ENCODE results near the gene TOMM22. TPM values are rescaled to one million over a fixed set of nuclear protein-coding genes. Genes with fewer than 3 reads are reported as not detected.

The TOMM22 gene
- total and polyA plus RNA-seq, 5 experiments from 2014 or later = 56.1 to 79.3 (median 67.2) TPM

Other genes starting within 250 kb of the TOMM22 start
- gene KCNJ4, start 226.8 kb upstream of the TOMM22 start, total RNA-seq = not detected
- not detected for gene KCNJ4, start 226.8 kb upstream of the TOMM22 start, polyA plus RNA-seq
- not detected for gene KDELR3, start 213.9 kb upstream of the TOMM22 start, total RNA-seq
- under 1 TPM in 2 of 3 donors, not detected in 1; 0.11 to 0.28 TPM for gene KDELR3, start 213.9 kb upstream of the TOMM22 start, polyA plus RNA-seq
- 1,000 to 10,000 TPM; 1,031 to 1,044 TPM for gene DDX17, start 175.6 kb upstream of the TOMM22 start, total RNA-seq
- gene DDX17, start 175.6 kb upstream of the TOMM22 start, polyA plus RNA-seq = 10 to 100 TPM; 27.3 to 38.7 (median 28.2) TPM
- gene DMC1, start 111.8 kb upstream of the TOMM22 start, total RNA-seq = under 1 TPM in 1 of 2 experiments, not detected in 1; 0.73 TPM
- not detected for gene DMC1, start 111.8 kb upstream of the TOMM22 start, polyA plus RNA-seq
- under 1 TPM; 0.29 to 0.96 TPM for gene FAM227A, start 25.6 kb upstream of the TOMM22 start, total RNA-seq
- not detected for gene FAM227A, start 25.6 kb upstream of the TOMM22 start, polyA plus RNA-seq
- 10 to 100 TPM; 33.2 to 36.7 TPM for gene CBY1, start 25.3 kb upstream of the TOMM22 start, total RNA-seq
- gene CBY1, start 25.3 kb upstream of the TOMM22 start, polyA plus RNA-seq = 10 to 100 TPM in 2 of 3 donors, 1 to 10 TPM in 1; 4.3 to 11.6 (median 11.2) TPM
- gene JOSD1, start 19.0 kb downstream of the TOMM22 start, total RNA-seq = 10 to 100 TPM; 50.5 to 52.6 TPM
- 1 to 10 TPM; 6.7 to 8.2 (median 7.8) TPM for gene JOSD1, start 19.0 kb downstream of the TOMM22 start, polyA plus RNA-seq
- gene GTPBP1, start 24.0 kb downstream of the TOMM22 start, total RNA-seq = 10 to 100 TPM; 64.6 to 73.3 TPM
- 10 to 100 TPM; 17.2 to 29.3 (median 22.6) TPM for gene GTPBP1, start 24.0 kb downstream of the TOMM22 start, polyA plus RNA-seq
- gene SUN2, start 74.0 kb downstream of the TOMM22 start, total RNA-seq = 1,000 to 10,000 TPM; 1,061 to 1,073 TPM
- 100 to 1,000 TPM; 491 to 802 (median 518) TPM for gene SUN2, start 74.0 kb downstream of the TOMM22 start, polyA plus RNA-seq
- 10 to 100 TPM in 1 of 2 experiments, 1 to 10 TPM in 1; 9.3 to 11.5 TPM for gene DNAL4, start 112.2 kb downstream of the TOMM22 start, total RNA-seq
- gene DNAL4, start 112.2 kb downstream of the TOMM22 start, polyA plus RNA-seq = 10 to 100 TPM; 11.2 to 14.7 (median 13.1) TPM
- gene NPTXR, start 162.1 kb downstream of the TOMM22 start, total RNA-seq = 10 to 100 TPM; 11.3 to 12.6 TPM
- 1 to 10 TPM in 1 of 3 donors, under 1 TPM in 2; 0.73 to 1.1 (median 0.87) TPM for gene NPTXR, start 162.1 kb downstream of the TOMM22 start, polyA plus RNA-seq
- 10 to 100 TPM; 66.7 TPM for gene CBX6, start 190.3 kb downstream of the TOMM22 start, total RNA-seq
- 1 to 10 TPM; 5.8 to 6.5 (median 6.4) TPM for gene CBX6, start 190.3 kb downstream of the TOMM22 start, polyA plus RNA-seq

Measured in naive thymus-derived CD8-positive, alpha-beta T cell (primary cell).